PFSK-1 (cell line): Measurements from ENCODE around the gene STAT6.

Experiments used
- FOXP2 ChIP-seq: optimal IDR thresholded peaks from 2 replicates; pipeline ENCODE3; 2011; ENCODE audit warnings: borderline replicate concordance, control low read depth, inconsistent platforms; ENCODE audit not compliant: insufficient read depth; ENCODE audit errors: extremely low read length, extremely low read depth
- POLR2AphosphoS5 ChIP-seq: IDR thresholded peaks from 2 replicates; pipeline ENCODE4 v1.6.1; 2012; ENCODE audit warnings: low read depth, mild to moderate bottlenecking, control low read depth, low read length, moderate library complexity
- REST ChIP-seq, 2 experiments: IDR thresholded peaks; 2 replicates each; pipeline versions ENCODE4 v1.6.1 to v1.8.0; 2011 to 2012; ENCODE audit warnings: low read depth in 2 of 2, low read length in 2 of 2, control low read depth in 1 of 2, inconsistent platforms in 1 of 2, mild to moderate bottlenecking in 1 of 2, moderate library complexity in 1 of 2; ENCODE audit not compliant: insufficient read depth in 1 of 2
- SIN3A ChIP-seq: IDR thresholded peaks from 2 replicates; pipeline ENCODE4 v1.6.1; 2012; ENCODE audit warnings: mild to moderate bottlenecking, low read length, moderate library complexity, borderline replicate concordance; ENCODE audit not compliant: insufficient read depth
- TAF1 ChIP-seq: IDR thresholded peaks from 2 replicates; pipeline ENCODE4 v1.6.1; 2012; ENCODE audit warnings: low read length, control low read depth, borderline replicate concordance; ENCODE audit not compliant: insufficient read depth

STAT6 gene

GRCh38 chr12:57109207-57110103, 1.7 kb downstream of the STAT6 start:
- TF ChIP-seq FOXP2 (no peak), POLR2AphosphoS5 (no peak), SIN3A (no peak), REST (IDR thresholded peaks at IDR 0.05; ENCODE audit: insufficient read depth in 1 of 2, low read depth in 2 of 2, low read length in 2 of 2) (no peak), TAF1 (no peak)

- TF ChIP-seq FOXP2 (no peak), SIN3A (no peak), TAF1 (no peak), POLR2AphosphoS5 (no peak), REST (IDR thresholded peaks at IDR 0.05; ENCODE audit: insufficient read depth in 1 of 2, low read depth in 2 of 2, low read length in 2 of 2) (no peak)
Measured at GRCh38 chr12:57107456-57108155, 3.6 kb downstream of the STAT6 start.

GRCh38 chr12:57106021-57106708, 5.0 kb downstream of the STAT6 start:
- TF ChIP-seq REST (IDR thresholded peaks at IDR 0.05; ENCODE audit: insufficient read depth in 1 of 2, low read depth in 2 of 2, low read length in 2 of 2) (no peak), FOXP2 (no peak), TAF1 (no peak), POLR2AphosphoS5 (no peak), SIN3A (no peak)

GRCh38 chr12:57105011-57105753, 6.0 kb downstream of the STAT6 start:
- TF ChIP-seq FOXP2, result no peak
- TF ChIP-seq REST (IDR thresholded peaks at IDR 0.05; ENCODE audit: insufficient read depth in 1 of 2, low read depth in 2 of 2, low read length in 2 of 2), result no peak
- no peak for TF ChIP-seq POLR2AphosphoS5
- no peak for TF ChIP-seq SIN3A
- no peak for TF ChIP-seq TAF1
